ENCODE results near the gene ABI3BP.

Gene ABI3BP

GRCh38 chr3:101036213-101036618, 43.0 kb upstream of the ABI3BP start:
- H3K4me2 ChIP-seq (ENCODE audit: low read length): no peak overlapping the region
- H3K27ac ChIP-seq (ENCODE audit: low read depth, low read length, poor library complexity, severe bottlenecking): no peak overlapping the region
- no peak for TF ChIP-seq EZH2 (IDR thresholded peaks at IDR 0.05; ENCODE audit: borderline replicate concordance, low read length)
- H3K4me3 ChIP-seq (ENCODE audit: low read depth, low read length, poor library complexity, severe bottlenecking): no peak overlapping the region
- H3K9ac ChIP-seq (ENCODE audit: low read length): no peak overlapping the region
- H3K9me3 ChIP-seq (ENCODE audit: low read length): no peaks in the 10 kb centered on the region
- no peaks in the 10 kb centered on the region for H3K27me3 ChIP-seq (ENCODE audit: insufficient read depth, low read length)
- no peaks in the 10 kb centered on the region for H3F3A ChIP-seq (ENCODE audit: insufficient read depth, low read length)
- H3K36me3 ChIP-seq (ENCODE audit: insufficient read depth, low read length): no peaks in the 10 kb centered on the region
- H3K9me2 ChIP-seq (ENCODE audit: low read depth, low read length): no peaks in the 10 kb centered on the region
- no peaks in the 10 kb centered on the region for H3K79me2 ChIP-seq (ENCODE audit: insufficient read depth, low read length)
- H3K4me1 ChIP-seq (ENCODE audit: insufficient read depth, low read length, severe bottlenecking): no peaks in the 10 kb centered on the region
- H4K20me1 ChIP-seq (ENCODE audit: insufficient read depth, low read length): no peaks in the 10 kb centered on the region
- no peak overlapping the region for H2AFZ ChIP-seq (ENCODE audit: low read length)

- H3F3A ChIP-seq (ENCODE audit: insufficient read depth, low read length): no peaks in the 10 kb centered on the region
- no peaks in the 10 kb centered on the region for H4K20me1 ChIP-seq (ENCODE audit: insufficient read depth, low read length)
- H3K27ac ChIP-seq (ENCODE audit: low read depth, low read length, poor library complexity, severe bottlenecking): no peak overlapping the region
- H3K9me3 ChIP-seq (ENCODE audit: low read length): no peaks in the 10 kb centered on the region
- H3K4me3 ChIP-seq (ENCODE audit: low read depth, low read length, poor library complexity, severe bottlenecking): no peak overlapping the region
- no peak for TF ChIP-seq EZH2 (IDR thresholded peaks at IDR 0.05; ENCODE audit: borderline replicate concordance, low read length)
- no peak for TF ChIP-seq CTCF (IDR thresholded peaks at IDR 0.05; ENCODE audit: low read length)
- H3K9ac ChIP-seq (ENCODE audit: low read length): no peak overlapping the region
- H3K36me3 ChIP-seq (ENCODE audit: insufficient read depth, low read length): no peaks in the 10 kb centered on the region
- H3K9me2 ChIP-seq (ENCODE audit: low read depth, low read length): no peaks in the 10 kb centered on the region
- H2AFZ ChIP-seq (ENCODE audit: low read length): no peak overlapping the region
- H3K4me1 ChIP-seq (ENCODE audit: insufficient read depth, low read length, severe bottlenecking): no peaks in the 10 kb centered on the region
- H3K27me3 ChIP-seq (ENCODE audit: insufficient read depth, low read length): no peaks in the 10 kb centered on the region
- no peak overlapping the region for H3K4me2 ChIP-seq (ENCODE audit: low read length)
- H3K79me2 ChIP-seq (ENCODE audit: insufficient read depth, low read length): no peaks in the 10 kb centered on the region
Observed at GRCh38 chr3:101027286-101027685, 34.1 kb upstream of the ABI3BP start.

GRCh38 chr3:101026881-101027280, 33.7 kb upstream of the ABI3BP start:
- Histone ChIP-seq H3K4me1 (ENCODE audit: insufficient read depth, low read length, severe bottlenecking) (no peaks in the 10 kb centered on the region), H3K27ac (ENCODE audit: low read depth, low read length, poor library complexity, severe bottlenecking) (no peak overlapping the region), H3K4me2 (ENCODE audit: low read length) (no peak overlapping the region), H3K36me3 (ENCODE audit: insufficient read depth, low read length) (no peaks in the 10 kb centered on the region), H3F3A (ENCODE audit: insufficient read depth, low read length) (no peaks in the 10 kb centered on the region), H3K9me2 (ENCODE audit: low read depth, low read length) (no peaks in the 10 kb centered on the region), H3K9me3 (ENCODE audit: low read length) (no peaks in the 10 kb centered on the region), H3K4me3 (ENCODE audit: low read depth, low read length, poor library complexity, severe bottlenecking) (no peak overlapping the region), H3K9ac (ENCODE audit: low read length) (no peak overlapping the region), H4K20me1 (ENCODE audit: insufficient read depth, low read length) (no peaks in the 10 kb centered on the region), H3K27me3 (ENCODE audit: insufficient read depth, low read length) (no peaks in the 10 kb centered on the region), H2AFZ (ENCODE audit: low read length) (no peak overlapping the region), H3K79me2 (ENCODE audit: insufficient read depth, low read length) (no peaks in the 10 kb centered on the region)
- no peak for TF ChIP-seq CTCF (IDR thresholded peaks at IDR 0.05; ENCODE audit: low read length)
- no peak for TF ChIP-seq EZH2 (IDR thresholded peaks at IDR 0.05; ENCODE audit: borderline replicate concordance, low read length)

- TF ChIP-seq CTCF (IDR thresholded peaks at IDR 0.05; ENCODE audit: low read length): no peak
- no peak for TF ChIP-seq EZH2 (IDR thresholded peaks at IDR 0.05; ENCODE audit: borderline replicate concordance, low read length)
- no peak overlapping the region for H3K27ac ChIP-seq (ENCODE audit: low read depth, low read length, poor library complexity, severe bottlenecking)
- H2AFZ ChIP-seq (ENCODE audit: low read length): no peak overlapping the region
- no peaks in the 10 kb centered on the region for H3K4me1 ChIP-seq (ENCODE audit: insufficient read depth, low read length, severe bottlenecking)
- H3K9me2 ChIP-seq (ENCODE audit: low read depth, low read length): no peaks in the 10 kb centered on the region
- no peaks in the 10 kb centered on the region for H3F3A ChIP-seq (ENCODE audit: insufficient read depth, low read length)
- no peak overlapping the region for H3K9ac ChIP-seq (ENCODE audit: low read length)
- H3K36me3 ChIP-seq (ENCODE audit: insufficient read depth, low read length): no peaks in the 10 kb centered on the region
- H3K4me3 ChIP-seq (ENCODE audit: low read depth, low read length, poor library complexity, severe bottlenecking): no peak overlapping the region
- H3K4me2 ChIP-seq (ENCODE audit: low read length): no peak overlapping the region
- H3K27me3 ChIP-seq (ENCODE audit: insufficient read depth, low read length): no peaks in the 10 kb centered on the region
- no peaks in the 10 kb centered on the region for H4K20me1 ChIP-seq (ENCODE audit: insufficient read depth, low read length)
- no peaks in the 10 kb centered on the region for H3K9me3 ChIP-seq (ENCODE audit: low read length)
- H3K79me2 ChIP-seq (ENCODE audit: insufficient read depth, low read length): no peaks in the 10 kb centered on the region
Observed at GRCh38 chr3:101026244-101026643, 33.0 kb upstream of the ABI3BP start.

All from OCI-LY1 (cell line).